OCI-LY7 (cell line): ENCODE data around the gene GOLGA5. TPM values are rescaled to one million over a fixed set of nuclear protein-coding genes. Genes with fewer than 3 reads are reported as not detected.

Experiments used
- BruUV-seq: library from RNA; stranded (reverse); fragments of 400-500 nt; replicated peaks from 2 replicates; lab custom pipeline; 2021; lab: Mats Ljungman, UMichigan
- CTCF ChIA-PET: fragments of 300-600 bp; sonication (Branson Sonifier 250); formaldehyde crosslinking; loops from one replicate; lab custom pipeline; 2022; ENCODE audit warnings: antibody characterized with exemption; ENCODE audit not compliant: unreplicated experiment; lab: Charles Lee
- POLR2A ChIA-PET: fragments of 300-600 bp; sonication (Branson Sonifier 250); formaldehyde crosslinking; loops from one replicate; lab custom pipeline; 2022; ENCODE audit warnings: antibody characterized with exemption; lab: Charles Lee
- DNase-seq: peaks from one replicate; pipeline ENCODE4 v3.0.0-alpha.2; 2015; ENCODE audit warnings: low spot score
- H2AFZ ChIP-seq: fragments of 200-600 bp; sonication (generic), shearing (Covaris generic); 2 replicates; pipeline ENCODE4 v1.6.1; 2014; ENCODE audit warnings: mild to moderate bottlenecking, antibody characterized with exemption, low read length, moderate library complexity
- H3K27ac ChIP-seq: fragments of 200-600 bp; sonication (generic); 2 replicates; pipeline ENCODE4 v1.5.1; 2014; ENCODE audit warnings: mixed run types, low read depth, mild to moderate bottlenecking, moderate library complexity, low read length, inconsistent platforms; ENCODE audit not compliant: poor library complexity, severe bottlenecking
- H3K36me3 ChIP-seq: fragments of 200-600 bp; sonication (generic); 2 replicates; pipeline ENCODE4 v1.6.1; 2014; ENCODE audit warnings: mild to moderate bottlenecking, antibody characterized with exemption, low read length, moderate library complexity, mixed read lengths; ENCODE audit not compliant: insufficient read depth
- H3K4me1 ChIP-seq: fragments of 200-600 bp; sonication (generic); 2 replicates; pipeline ENCODE4 v1.5.1; 2014; ENCODE audit warnings: mild to moderate bottlenecking, low read length; ENCODE audit not compliant: insufficient read depth, poor library complexity, severe bottlenecking
- H3K4me2 ChIP-seq: fragments of 200-600 bp; sonication (generic); 2 replicates; pipeline ENCODE4 v1.6.1; 2014; ENCODE audit warnings: mild to moderate bottlenecking, low read length
- H3K4me3 ChIP-seq: fragments of 200-600 bp; sonication (generic); 2 replicates; pipeline ENCODE4 v1.5.1; 2014; ENCODE audit warnings: mild to moderate bottlenecking, low read depth, low read length; ENCODE audit not compliant: poor library complexity, severe bottlenecking
- H3K79me2 ChIP-seq: fragments of 200-600 bp; sonication (generic); 2 replicates; pipeline ENCODE4 v1.6.1; 2016; ENCODE audit warnings: low read depth, mild to moderate bottlenecking, low read length, moderate library complexity, mixed read lengths; ENCODE audit not compliant: insufficient read depth
- H3K9me2 ChIP-seq: fragments of 200-600 bp; sonication (generic); 2 replicates; pipeline ENCODE4 v1.6.1; 2016; ENCODE audit warnings: mild to moderate bottlenecking, low read length, mixed read lengths; ENCODE audit not compliant: insufficient read depth
- H3K9me3 ChIP-seq: fragments of 200-600 bp; sonication (generic); 2 replicates; pipeline ENCODE4 v1.6.1; 2014; ENCODE audit warnings: mild to moderate bottlenecking, mixed run types, low read length, mixed read lengths
- H4K20me1 ChIP-seq: fragments of 200-600 bp; sonication (generic); 2 replicates; pipeline ENCODE4 v1.6.1; 2014; ENCODE audit warnings: mild to moderate bottlenecking, antibody characterized with exemption, low read length, moderate library complexity, mixed read lengths; ENCODE audit not compliant: insufficient read depth
- EZH2phosphoT487 ChIP-seq: fragments of 200-600 bp; sonication (generic); IDR thresholded peaks from 2 replicates; pipeline ENCODE4 v1.6.1; 2018; ENCODE audit warnings: low read depth, borderline replicate concordance, mild to moderate bottlenecking, mixed run types, antibody characterized with exemption, low read length, moderate library complexity, mixed read lengths
- intact Hi-C: fragments of 100-400 bp; cut with micrococcal nuclease; formaldehyde crosslinking; loops from one replicate; pipeline ENCODE4 v1.10.0; 2022; ENCODE audit not compliant: unreplicated experiment
- total RNA-seq, 2 experiments: library from RNA; depleted of rRNA in 1 of 2; stranded (reverse); fragments of >200 nt in 1 of 2; shearing (Covaris generic) in 1 of 2; gene quantifications; 2 replicates each; pipeline ENCODE4 v1.2.3, GENCODE V29; 2014 to 2022
- TF ChIP-seq, protein P1 (sequence below): fragments of 200-600 bp; sonication (generic); conservative IDR thresholded peaks from 2 replicates; pipeline ENCODE4 v1.5.1; 2014; ENCODE audit warnings: mild to moderate bottlenecking, antibody characterized with exemption, low read length, moderate library complexity, mixed read lengths

Gene GOLGA5
- total RNA-seq, 2 experiments from 2014 or later = 13.3 to 19.8 TPM

DNA sequence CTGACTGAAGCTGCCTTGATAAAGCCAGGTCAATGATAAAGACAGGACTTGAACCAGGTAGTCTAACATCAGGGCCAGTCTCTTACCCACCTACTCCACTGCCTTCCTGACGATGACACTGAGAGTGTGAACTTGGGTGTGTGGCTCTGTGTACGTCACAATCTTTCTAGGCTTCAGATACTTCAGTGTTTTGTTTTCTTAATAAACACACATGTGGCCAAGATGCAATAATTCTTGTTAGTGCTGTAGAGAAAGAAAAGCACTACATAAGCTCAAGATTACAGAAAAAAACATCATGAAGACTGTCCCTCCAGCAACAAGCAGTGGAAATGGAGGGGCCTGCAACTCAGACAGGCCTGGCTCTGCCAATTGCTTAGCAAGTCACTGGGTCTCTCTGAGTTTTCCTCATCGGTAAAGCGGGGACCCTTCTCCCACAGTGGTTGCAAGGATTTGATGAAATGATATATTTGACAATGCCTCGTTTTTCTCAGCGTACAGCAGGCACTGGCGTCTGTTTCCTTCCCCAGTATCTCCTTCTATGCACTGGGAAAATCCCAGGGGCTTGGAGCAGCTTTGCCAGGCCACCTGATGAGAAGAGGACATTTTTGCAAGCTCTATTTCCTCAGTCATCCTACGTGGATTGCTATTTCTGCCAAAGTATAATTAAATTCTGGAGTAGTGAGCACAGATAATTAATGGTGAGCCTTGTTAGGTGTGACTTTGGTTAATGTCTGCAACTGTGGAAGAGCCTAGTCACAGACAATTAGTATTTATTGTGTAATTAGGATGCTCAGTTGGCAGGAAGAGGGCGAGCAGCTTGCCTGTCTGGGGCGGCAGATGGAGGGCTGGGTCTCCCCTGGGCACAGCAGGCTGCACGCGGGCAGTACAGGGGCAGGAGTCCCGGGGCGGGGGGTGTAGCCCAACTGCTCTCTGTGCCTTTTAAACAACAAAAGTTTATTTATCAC is 73.1 kb downstream of the GOLGA5 start:
- DNase-seq = no peak
- Histone ChIP-seq H3K27ac (no peak overlapping the region), H4K20me1 (no peaks in the 10 kb centered on the region), H3K36me3 (no peaks in the 10 kb centered on the region), H3K9me2 (no peaks in the 10 kb centered on the region), H3K4me3 (no peak overlapping the region), H2AFZ (no peak overlapping the region), H3K4me1 (peaks cover 9% of the 10 kb centered on the region), H3K79me2 (no peaks in the 10 kb centered on the region), H3K4me2 (no peak overlapping the region), H3K9me3 (no peaks in the 10 kb centered on the region)
- TF ChIP-seq, protein P1, sequence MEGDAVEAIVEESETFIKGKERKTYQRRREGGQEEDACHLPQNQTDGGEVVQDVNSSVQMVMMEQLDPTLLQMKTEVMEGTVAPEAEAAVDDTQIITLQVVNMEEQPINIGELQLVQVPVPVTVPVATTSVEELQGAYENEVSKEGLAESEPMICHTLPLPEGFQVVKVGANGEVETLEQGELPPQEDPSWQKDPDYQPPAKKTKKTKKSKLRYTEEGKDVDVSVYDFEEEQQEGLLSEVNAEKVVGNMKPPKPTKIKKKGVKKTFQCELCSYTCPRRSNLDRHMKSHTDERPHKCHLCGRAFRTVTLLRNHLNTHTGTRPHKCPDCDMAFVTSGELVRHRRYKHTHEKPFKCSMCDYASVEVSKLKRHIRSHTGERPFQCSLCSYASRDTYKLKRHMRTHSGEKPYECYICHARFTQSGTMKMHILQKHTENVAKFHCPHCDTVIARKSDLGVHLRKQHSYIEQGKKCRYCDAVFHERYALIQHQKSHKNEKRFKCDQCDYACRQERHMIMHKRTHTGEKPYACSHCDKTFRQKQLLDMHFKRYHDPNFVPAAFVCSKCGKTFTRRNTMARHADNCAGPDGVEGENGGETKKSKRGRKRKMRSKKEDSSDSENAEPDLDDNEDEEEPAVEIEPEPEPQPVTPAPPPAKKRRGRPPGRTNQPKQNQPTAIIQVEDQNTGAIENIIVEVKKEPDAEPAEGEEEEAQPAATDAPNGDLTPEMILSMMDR = no peak
- no peak for TF ChIP-seq EZH2phosphoT487
- intact Hi-C loops = no loop called here
- ChIA-PET POLR2A (interaction anchor here (0.5 to 1.2 kb wide), 3 partner anchors 55 to 682 kb away, joined by 3 read pairs; no protein-coding TSS in a partner anchor), CTCF (no interaction called here)
- BruUV-seq = no TSS peak

DNA sequence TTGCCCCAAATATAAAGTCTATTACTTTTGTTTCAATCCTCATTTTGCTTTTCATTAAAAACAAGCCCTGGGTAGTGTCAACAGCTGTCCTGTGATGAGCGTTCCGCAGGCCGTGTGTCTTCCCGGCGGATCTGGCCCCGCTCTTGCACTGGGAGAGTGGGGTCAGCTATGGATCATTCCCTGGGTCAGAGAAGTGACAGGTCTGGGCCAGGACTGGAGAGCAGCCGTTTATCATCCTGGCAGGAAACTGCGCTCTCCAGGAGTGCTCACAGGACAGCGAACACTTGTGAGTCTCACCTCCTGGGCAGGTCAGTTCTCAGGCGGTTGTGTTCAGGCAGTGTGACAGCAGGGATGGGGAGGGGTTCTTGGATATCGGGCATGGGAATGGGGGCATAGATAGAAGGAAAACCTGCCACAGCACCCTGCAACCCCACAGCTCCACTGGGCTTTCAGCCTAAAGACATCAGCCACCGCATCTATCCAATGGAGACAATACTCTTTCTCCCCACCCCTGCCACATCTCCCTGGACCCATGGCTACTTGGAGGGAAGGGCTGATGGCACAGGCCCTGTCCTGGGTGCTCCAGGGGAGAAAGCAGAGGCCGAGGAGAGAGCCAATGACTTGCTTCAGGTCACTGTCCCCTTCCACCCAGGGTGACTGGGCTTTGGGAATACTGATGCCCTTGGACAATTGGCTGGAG is 81.0 kb downstream of the GOLGA5 start:
- H3K4me2 ChIP-seq = no peak overlapping the region
- intact Hi-C loops = no loop called here
- H2AFZ ChIP-seq = no peak overlapping the region
- no peaks in the 10 kb centered on the region for H4K20me1 ChIP-seq
- H3K79me2 ChIP-seq = no peaks in the 10 kb centered on the region
- no peaks in the 10 kb centered on the region for H3K36me3 ChIP-seq
- H3K27ac ChIP-seq = no peak overlapping the region
- TF ChIP-seq EZH2phosphoT487 = no peak
- TF ChIP-seq, protein P1 = no peak
- no TSS peak for BruUV-seq
- H3K9me3 ChIP-seq = no peaks in the 10 kb centered on the region
- CTCF ChIA-PET = no interaction called here
- H3K4me1 ChIP-seq = no peaks in the 10 kb centered on the region
- no peak overlapping the region for H3K4me3 ChIP-seq
- POLR2A ChIA-PET = no interaction called here
- DNase-seq = no peak
- H3K9me2 ChIP-seq = no peaks in the 10 kb centered on the region
